ENCODE measurements around the gene MMP25. TPM values are rescaled to one million over a fixed set of nuclear protein-coding genes. Genes with fewer than 3 reads are reported as not detected.

MMP25 gene
- total and polyA plus RNA-seq, 9 of the 15 experiments (the other 6 are each of a cell fraction or from before 2014, with no cell fraction given) = 0.03 to 0.04 TPM; not detected in 7

DNA sequence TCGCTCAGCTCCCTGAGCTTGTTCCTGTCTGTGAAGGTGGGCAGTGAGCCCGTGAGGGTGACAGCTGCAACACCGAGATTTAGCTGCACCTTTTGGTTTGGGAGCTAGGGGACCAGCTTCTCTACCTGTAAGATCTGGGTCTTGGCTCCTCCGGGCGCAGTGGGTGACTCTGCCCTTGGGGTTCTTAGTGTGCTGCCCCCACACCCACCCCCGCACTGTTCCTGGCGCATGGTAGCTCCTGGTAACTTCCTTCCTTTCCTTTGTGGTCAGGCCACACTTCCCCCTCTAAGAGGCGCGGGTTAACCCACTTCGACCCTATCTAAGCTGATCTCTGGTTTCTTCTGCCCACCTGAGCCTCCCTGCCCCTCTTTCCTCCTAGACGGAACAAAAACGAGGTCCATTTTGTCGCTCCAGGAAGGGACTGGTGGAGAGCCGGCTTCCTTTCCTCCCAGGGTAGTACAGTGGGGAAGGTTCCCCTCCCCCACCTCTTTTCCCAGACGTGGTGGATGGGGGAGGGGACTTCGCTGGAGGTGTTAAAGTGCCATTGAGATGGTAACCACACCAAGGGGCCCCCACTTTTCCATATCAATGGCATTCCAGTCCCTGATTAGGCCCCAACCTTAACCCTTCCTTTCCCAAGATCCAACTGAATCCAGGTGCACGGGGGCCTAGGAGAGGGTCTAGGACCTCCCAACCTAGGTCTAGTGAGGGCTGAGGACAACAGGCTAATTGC lies 38.2 kb upstream of the MMP25 start (continued):
- peak; percentile 44; the same call in 1 of the 2 replicates for TF ChIP-seq TOE1 (IDR thresholded peaks at IDR 0.05; ENCODE audit: borderline replicate concordance)
- no peak for TF ChIP-seq TOE1 (CRISPR knock-in tag; IDR thresholded peaks at IDR 0.05; ENCODE audit: borderline replicate concordance, low read depth)
- TF ChIP-seq ZNF583 (CRISPR knock-in tag; IDR thresholded peaks at IDR 0.05) = 0 out of 2 replicates have a peak, but pooled peaks have one; percentile 35
- peak in 1 of 2 experiments; percentile 55; a peak in 1 of 4 replicates for TF ChIP-seq HDAC1 (IDR thresholded peaks at IDR 0.05)
- no peak for TF ChIP-seq HDAC3 (IDR thresholded peaks at IDR 0.05; ENCODE audit: borderline replicate concordance, partially characterized antibody)
- TF ChIP-seq HMGN3 (IDR thresholded peaks at IDR 0.05; ENCODE audit: borderline replicate concordance, extremely low read depth, insufficient read length, low read depth, low read length) = no peak
- no peak for TF ChIP-seq SMAD2 (IDR thresholded peaks at IDR 0.05; ENCODE audit: low read depth, low read length)
- TF ChIP-seq XRCC5 (IDR thresholded peaks at IDR 0.05; ENCODE audit: low read depth, low read length) = 0 out of 2 replicates have a peak, but pooled peaks have one; percentile 29
- peak; percentile 7; the same call in 1 of the 2 replicates for TF ChIP-seq BHLHE40 (IDR thresholded peaks at IDR 0.05; ENCODE audit: low read length)
- no peak for TF ChIP-seq KAT2B (IDR thresholded peaks at IDR 0.05; ENCODE audit: low read depth, low read length)
- TF ChIP-seq TCFL5 (CRISPR knock-in tag; conservative IDR thresholded peaks at IDR 0.05) = no peak
- TF ChIP-seq, protein P1, sequence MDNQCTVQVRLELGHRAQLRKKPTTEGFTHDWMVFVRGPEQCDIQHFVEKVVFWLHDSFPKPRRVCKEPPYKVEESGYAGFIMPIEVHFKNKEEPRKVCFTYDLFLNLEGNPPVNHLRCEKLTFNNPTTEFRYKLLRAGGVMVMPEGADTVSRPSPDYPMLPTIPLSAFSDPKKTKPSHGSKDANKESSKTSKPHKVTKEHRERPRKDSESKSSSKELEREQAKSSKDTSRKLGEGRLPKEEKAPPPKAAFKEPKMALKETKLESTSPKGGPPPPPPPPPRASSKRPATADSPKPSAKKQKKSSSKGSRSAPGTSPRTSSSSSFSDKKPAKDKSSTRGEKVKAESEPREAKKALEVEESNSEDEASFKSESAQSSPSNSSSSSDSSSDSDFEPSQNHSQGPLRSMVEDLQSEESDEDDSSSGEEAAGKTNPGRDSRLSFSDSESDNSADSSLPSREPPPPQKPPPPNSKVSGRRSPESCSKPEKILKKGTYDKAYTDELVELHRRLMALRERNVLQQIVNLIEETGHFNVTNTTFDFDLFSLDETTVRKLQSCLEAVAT (IDR thresholded peaks at IDR 0.05) = peak; percentile 57 to 68; a peak in 2 of 4 replicates
- TF ChIP-seq FOXM1 (IDR thresholded peaks at IDR 0.05; ENCODE audit: low read depth) = no peak
- TF ChIP-seq FOXM1 (CRISPR knock-in tag; IDR thresholded peaks at IDR 0.05; ENCODE audit: low read depth) = 0 out of 2 replicates have a peak, but pooled peaks have one; percentile 17
- no peak; the same call in 1 of the 2 replicates for TF ChIP-seq HNRNPUL1 (IDR thresholded peaks at IDR 0.05; ENCODE audit: low read length)
- TF ChIP-seq, protein P2, sequence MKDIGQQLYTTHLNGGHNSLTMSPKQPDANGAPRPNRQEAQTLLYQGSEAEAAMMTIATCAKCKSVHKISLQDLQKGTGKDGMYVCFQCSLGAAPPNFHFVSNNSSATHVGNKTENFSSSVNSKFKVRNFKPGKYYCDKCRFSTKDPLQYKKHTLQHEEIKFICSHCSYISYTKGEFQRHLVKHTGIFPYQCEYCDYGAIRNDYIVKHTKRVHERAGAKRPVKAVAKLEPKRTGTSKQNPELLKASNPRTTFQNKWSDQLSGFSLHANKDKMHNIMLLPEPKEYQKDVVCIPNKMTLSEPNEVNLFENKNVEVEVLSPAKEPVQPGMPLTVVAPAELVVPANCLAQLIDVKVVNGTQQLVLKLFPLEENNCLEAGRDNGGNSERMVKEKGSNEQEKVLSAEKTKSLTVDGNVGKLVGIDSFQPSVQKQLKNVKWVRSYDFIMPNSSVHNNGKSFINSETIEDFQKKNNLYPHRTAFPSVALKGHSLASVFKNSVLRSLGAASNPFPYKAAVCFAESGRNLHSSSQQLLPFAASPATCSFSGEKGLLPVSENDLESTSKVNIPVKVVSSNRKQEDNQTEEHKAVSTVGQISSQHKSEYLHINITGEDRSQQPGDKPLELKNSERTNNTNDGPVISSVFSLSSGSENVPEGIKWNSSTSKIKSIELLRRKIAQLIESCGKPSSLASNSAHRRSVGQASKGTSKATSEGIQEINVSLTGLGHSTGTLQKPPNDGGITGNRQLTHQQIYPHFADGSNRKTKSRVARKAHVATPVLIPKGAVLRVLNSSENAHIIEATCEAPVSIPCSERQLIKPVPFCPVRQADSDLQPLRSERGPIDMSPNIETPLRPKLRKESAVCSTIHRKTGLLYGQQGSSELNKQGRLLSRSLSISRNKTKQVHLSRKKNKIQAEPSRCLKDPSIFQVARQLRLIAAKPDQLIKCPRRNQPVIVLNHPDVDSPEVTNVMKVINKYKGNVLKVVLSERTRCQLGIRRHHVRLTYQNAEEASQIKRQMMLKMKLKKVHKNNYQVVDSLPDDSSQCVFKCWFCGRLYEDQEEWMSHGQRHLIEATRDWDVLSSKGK (CRISPR knock-in tag; IDR thresholded peaks at IDR 0.05) = 0 out of 2 replicates have a peak, but pooled peaks have one; percentile 27
- peak; percentile 23; the same call in 1 of the 2 replicates for TF ChIP-seq EHMT2 (IDR thresholded peaks at IDR 0.05)
- TF ChIP-seq, protein P3, sequence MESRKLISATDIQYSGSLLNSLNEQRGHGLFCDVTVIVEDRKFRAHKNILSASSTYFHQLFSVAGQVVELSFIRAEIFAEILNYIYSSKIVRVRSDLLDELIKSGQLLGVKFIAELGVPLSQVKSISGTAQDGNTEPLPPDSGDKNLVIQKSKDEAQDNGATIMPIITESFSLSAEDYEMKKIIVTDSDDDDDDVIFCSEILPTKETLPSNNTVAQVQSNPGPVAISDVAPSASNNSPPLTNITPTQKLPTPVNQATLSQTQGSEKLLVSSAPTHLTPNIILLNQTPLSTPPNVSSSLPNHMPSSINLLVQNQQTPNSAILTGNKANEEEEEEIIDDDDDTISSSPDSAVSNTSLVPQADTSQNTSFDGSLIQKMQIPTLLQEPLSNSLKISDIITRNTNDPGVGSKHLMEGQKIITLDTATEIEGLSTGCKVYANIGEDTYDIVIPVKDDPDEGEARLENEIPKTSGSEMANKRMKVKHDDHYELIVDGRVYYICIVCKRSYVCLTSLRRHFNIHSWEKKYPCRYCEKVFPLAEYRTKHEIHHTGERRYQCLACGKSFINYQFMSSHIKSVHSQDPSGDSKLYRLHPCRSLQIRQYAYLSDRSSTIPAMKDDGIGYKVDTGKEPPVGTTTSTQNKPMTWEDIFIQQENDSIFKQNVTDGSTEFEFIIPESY (CRISPR knock-in tag; IDR thresholded peaks at IDR 0.05) = no peak
- TF ChIP-seq GATAD2A (IDR thresholded peaks at IDR 0.05) = peak; percentile 58; the same call in 1 of the 2 replicates
- TF ChIP-seq SMARCB1 (IDR thresholded peaks at IDR 0.05; ENCODE audit: insufficient read length, low read depth) = no peak
- TF ChIP-seq TBL1XR1 (IDR thresholded peaks at IDR 0.05; ENCODE audit: low read length in 2 of 2) = peak in 1 of 2 experiments; percentile 26; a peak in 1 of 4 replicates
- peak; percentile 75; the same call in 1 of the 2 replicates for TF ChIP-seq SMARCE1 (IDR thresholded peaks at IDR 0.05)

All from K562 (cell line).